HG03108 (cell line): Measurements from ENCODE around the gene JARID2.

ENCODE experiments used
- ATAC-seq: cut with Tn5 transposase; IDR thresholded peaks from one replicate; pipeline ENCODE4 v1.9.1; 2021; ENCODE audit warnings: moderate library complexity; ENCODE audit not compliant: unreplicated experiment

The JARID2 gene

GRCh38 chr6:15431762-15432483 lies 186.1 kb downstream of the JARID2 start:
- ATAC-seq, result no peak

GRCh38 chr6:15433511-15433861 lies 187.6 kb downstream of the JARID2 start:
- ATAC-seq, result no peak

GRCh38 chr6:15434263-15434662 lies 188.4 kb downstream of the JARID2 start:
- no peak for ATAC-seq

- ATAC-seq, result no peak
These were observed 189.0 kb downstream of the JARID2 start for GRCh38 chr6:15434823-15435380.

GRCh38 chr6:15435468-15435867 lies 189.6 kb downstream of the JARID2 start:
- ATAC-seq, result no peak

- no peak for ATAC-seq
These were observed 190.6 kb downstream of the JARID2 start for GRCh38 chr6:15436451-15436850.

GRCh38 chr6:15437090-15437635 lies 191.3 kb downstream of the JARID2 start:
- no peak for ATAC-seq

GRCh38 chr6:15439410-15440025 lies 193.6 kb downstream of the JARID2 start:
- no peak for ATAC-seq

- no peak for ATAC-seq
These were observed 194.2 kb downstream of the JARID2 start for GRCh38 chr6:15440040-15440439.

GRCh38 chr6:15441215-15441868 lies 195.5 kb downstream of the JARID2 start:
- ATAC-seq, result no peak

- no peak for ATAC-seq
These were observed 196.1 kb downstream of the JARID2 start for GRCh38 chr6:15441981-15442380.

- no peak for ATAC-seq
These were observed 196.6 kb downstream of the JARID2 start for GRCh38 chr6:15442467-15442866.

GRCh38 chr6:15443119-15443830 lies 197.4 kb downstream of the JARID2 start:
- no peak for ATAC-seq

GRCh38 chr6:15444081-15444731 lies 198.3 kb downstream of the JARID2 start:
- ATAC-seq, result no peak

- ATAC-seq, result no peak
These were observed 199.0 kb downstream of the JARID2 start for GRCh38 chr6:15444881-15445280.

- ATAC-seq, result no peak
These were observed 201.8 kb downstream of the JARID2 start for GRCh38 chr6:15447546-15448267.

- no peak for ATAC-seq
These were observed 203.1 kb downstream of the JARID2 start for GRCh38 chr6:15449011-15449410.

GRCh38 chr6:15451738-15452137 lies 205.9 kb downstream of the JARID2 start:
- no peak for ATAC-seq

GRCh38 chr6:15452182-15452941 lies 206.5 kb downstream of the JARID2 start:
- no peak for ATAC-seq
